IPS-20b (cell line): ENCODE measurements around the gene XKR8.

Source experiments
- H3K27ac ChIP-seq: one replicate; pipeline ENCODE4 v1.5.1; 2013; ENCODE audit warnings: low read length
- H3K27me3 ChIP-seq: 2 replicates; pipeline ENCODE4 v1.6.1; 2013; ENCODE audit warnings: mild to moderate bottlenecking, low read length, inconsistent platforms; ENCODE audit not compliant: insufficient read depth
- H3K36me3 ChIP-seq: 2 replicates; pipeline ENCODE4 v1.6.1; 2013; ENCODE audit warnings: low read depth, mild to moderate bottlenecking, inconsistent platforms, low read length, moderate library complexity; ENCODE audit not compliant: insufficient read depth
- H3K4me1 ChIP-seq: 2 replicates; pipeline ENCODE4 v1.6.1; 2013; ENCODE audit warnings: mild to moderate bottlenecking, control low read depth, inconsistent platforms, low read length, moderate library complexity; ENCODE audit not compliant: insufficient read depth
- H3K4me3 ChIP-seq: 2 replicates; pipeline ENCODE4 v1.5.1; 2013; ENCODE audit warnings: mild to moderate bottlenecking, low read length, inconsistent platforms
- H3K9ac ChIP-seq: 2 replicates; pipeline ENCODE4 v1.6.1; 2013; ENCODE audit warnings: low read depth, mild to moderate bottlenecking, inconsistent platforms, low read length, moderate library complexity
- H3K9me3 ChIP-seq: 2 replicates; pipeline ENCODE4 v1.6.1; 2013; ENCODE audit warnings: mild to moderate bottlenecking, low read depth, low read length, inconsistent platforms; ENCODE audit not compliant: insufficient read depth

The XKR8 gene

GRCh38 chr1:27958513-27958912 lies 1.3 kb upstream of the XKR8 start:
- H3K4me1 ChIP-seq: 0 out of 2 replicates have a peak, but pooled peaks cover 5% of the 10 kb centered on the region
- peaks cover 43% of the 10 kb centered on the region for H3K36me3 ChIP-seq
- no peak overlapping the region for H3K27ac ChIP-seq
- H3K9ac ChIP-seq: no peak overlapping the region
- no peaks in the 10 kb centered on the region for H3K9me3 ChIP-seq
- H3K27me3 ChIP-seq: no peaks in the 10 kb centered on the region
- no peak overlapping the region for H3K4me3 ChIP-seq

GRCh38 chr1:27960762-27961645 lies 1.2 kb downstream of the XKR8 start:
- Histone ChIP-seq H3K9ac (peak overlapping the region; percentile 93; the same call in 1 of the 2 replicates), H3K4me1 (0 out of 2 replicates have a peak, but pooled peaks cover 5% of the 10 kb centered on the region), H3K27ac (no peak overlapping the region), H3K27me3 (no peaks in the 10 kb centered on the region), H3K4me3 (peak overlapping the region; percentile 86), H3K9me3 (no peaks in the 10 kb centered on the region), H3K36me3 (peaks cover 20% of the 10 kb centered on the region)

- no peaks in the 10 kb centered on the region for H3K27me3 ChIP-seq
- no peak overlapping the region for H3K27ac ChIP-seq
- H3K36me3 ChIP-seq: peaks cover 15% of the 10 kb centered on the region; the same call in 1 of the 2 replicates
- no peak overlapping the region for H3K4me3 ChIP-seq
- H3K9ac ChIP-seq: no peak overlapping the region
- H3K4me1 ChIP-seq: 0 out of 2 replicates have a peak, but pooled peaks cover 5% of the 10 kb centered on the region
- no peaks in the 10 kb centered on the region for H3K9me3 ChIP-seq
Measured at GRCh38 chr1:27961646-27962221, 2.0 kb downstream of the XKR8 start.

GRCh38 chr1:27963393-27963792 lies 3.6 kb downstream of the XKR8 start:
- H3K27me3 ChIP-seq: no peaks in the 10 kb centered on the region
- H3K4me3 ChIP-seq: no peak overlapping the region
- H3K9me3 ChIP-seq: no peaks in the 10 kb centered on the region
- 0 out of 2 replicates have a peak, but pooled peaks cover 5% of the 10 kb centered on the region for H3K4me1 ChIP-seq
- H3K9ac ChIP-seq: no peak overlapping the region
- no peak overlapping the region for H3K27ac ChIP-seq
- H3K36me3 ChIP-seq: peaks cover 18% of the 10 kb centered on the region

- Histone ChIP-seq H3K9ac (no peak overlapping the region), H3K27ac (no peak overlapping the region), H3K4me3 (no peak overlapping the region), H3K9me3 (no peaks in the 10 kb centered on the region), H3K27me3 (no peaks in the 10 kb centered on the region), H3K36me3 (peaks cover 18% of the 10 kb centered on the region), H3K4me1 (no peaks in the 10 kb centered on the region)
Measured at GRCh38 chr1:27966402-27967105, 6.8 kb downstream of the XKR8 start.

- no peak overlapping the region for H3K4me3 ChIP-seq
- no peak overlapping the region for H3K9ac ChIP-seq
- H3K9me3 ChIP-seq: no peaks in the 10 kb centered on the region
- peaks cover 18% of the 10 kb centered on the region for H3K36me3 ChIP-seq
- no peaks in the 10 kb centered on the region for H3K27me3 ChIP-seq
- no peak overlapping the region for H3K27ac ChIP-seq
- H3K4me1 ChIP-seq: no peaks in the 10 kb centered on the region
Measured at GRCh38 chr1:27967106-27967883, 7.5 kb downstream of the XKR8 start.

GRCh38 chr1:27967884-27968466 lies 8.2 kb downstream of the XKR8 start:
- H3K27ac ChIP-seq: no peak overlapping the region
- H3K9ac ChIP-seq: no peak overlapping the region
- peaks cover 25% of the 10 kb centered on the region for H3K36me3 ChIP-seq
- no peaks in the 10 kb centered on the region for H3K27me3 ChIP-seq
- H3K4me1 ChIP-seq: no peaks in the 10 kb centered on the region
- H3K9me3 ChIP-seq: no peaks in the 10 kb centered on the region
- H3K4me3 ChIP-seq: no peak overlapping the region

- H3K27me3 ChIP-seq: no peaks in the 10 kb centered on the region
- H3K4me1 ChIP-seq: no peaks in the 10 kb centered on the region
- H3K36me3 ChIP-seq: peaks cover 30% of the 10 kb centered on the region
- no peak overlapping the region for H3K27ac ChIP-seq
- no peaks in the 10 kb centered on the region for H3K9me3 ChIP-seq
- no peak overlapping the region for H3K9ac ChIP-seq
- no peak overlapping the region for H3K4me3 ChIP-seq
Measured at GRCh38 chr1:27968692-27969091, 8.9 kb downstream of the XKR8 start.

GRCh38 chr1:27970401-27970800 lies 10.6 kb downstream of the XKR8 start:
- H3K4me1 ChIP-seq: no peaks in the 10 kb centered on the region
- H3K9me3 ChIP-seq: no peaks in the 10 kb centered on the region
- no peaks in the 10 kb centered on the region for H3K27me3 ChIP-seq
- peaks cover 44% of the 10 kb centered on the region for H3K36me3 ChIP-seq
- no peak overlapping the region for H3K9ac ChIP-seq
- H3K4me3 ChIP-seq: no peak overlapping the region
- H3K27ac ChIP-seq: no peak overlapping the region

- Histone ChIP-seq H3K9ac (no peak overlapping the region), H3K27me3 (no peaks in the 10 kb centered on the region), H3K9me3 (no peaks in the 10 kb centered on the region), H3K4me3 (no peak overlapping the region), H3K4me1 (no peaks in the 10 kb centered on the region), H3K27ac (no peak overlapping the region), H3K36me3 (peaks cover 44% of the 10 kb centered on the region)
Measured at GRCh38 chr1:27971674-27972073, 11.9 kb downstream of the XKR8 start.

- no peaks in the 10 kb centered on the region for H3K9me3 ChIP-seq
- H3K27ac ChIP-seq: no peak overlapping the region
- peaks cover 47% of the 10 kb centered on the region for H3K36me3 ChIP-seq
Measured at GRCh38 chr1:27972141-27972540, 12.4 kb downstream of the XKR8 start.

More at GRCh38 chr1:27972141-27972540, 12.4 kb downstream of the XKR8 start:
- H3K27me3 ChIP-seq: no peaks in the 10 kb centered on the region
- no peaks in the 10 kb centered on the region for H3K4me1 ChIP-seq
- no peak overlapping the region for H3K9ac ChIP-seq
- no peak overlapping the region for H3K4me3 ChIP-seq
